Stimulated activated CD8-positive, alpha-beta memory T cell treated with anti-CD3 and anti-CD28 coated beads, Interleukin-15, amount 100 ng/mL, for 48 hours (primary cell): ENCODE results near the gene FEZF2.

Source experiments
- DNase-seq, 2 donors: peaks; one replicate each; pipeline ENCODE4 v3.0.0-alpha.2; 2020; ENCODE audit warnings: low read depth in 2 of 2

FEZF2 gene

DNA sequence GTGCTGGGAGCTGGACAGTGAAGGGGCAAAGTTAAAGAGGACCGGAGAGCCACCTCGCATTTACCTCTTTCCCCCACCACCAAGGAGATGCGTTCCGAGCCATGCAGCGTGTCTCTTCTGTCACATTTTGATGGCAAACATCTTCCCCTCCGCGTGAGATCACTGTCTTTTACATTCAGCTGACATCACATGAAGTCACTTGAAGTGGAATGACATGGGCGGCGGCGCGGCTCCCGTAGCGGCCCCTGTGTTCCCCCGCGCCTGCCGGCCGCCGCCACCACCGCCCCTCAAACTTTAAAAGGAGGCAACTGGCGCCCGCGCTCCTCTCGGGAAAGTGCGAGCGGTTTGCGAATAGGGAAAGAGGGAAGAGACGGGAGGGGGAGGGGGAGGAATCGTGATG lies at the start of gene FEZF2:
Gene FEZF2 (minus strand): TSS at position 336 of the 400 bp plus-strand sequence. CDS start 682 bp downstream, outside the sequence.
- DNase-seq, result no peak

DNA sequence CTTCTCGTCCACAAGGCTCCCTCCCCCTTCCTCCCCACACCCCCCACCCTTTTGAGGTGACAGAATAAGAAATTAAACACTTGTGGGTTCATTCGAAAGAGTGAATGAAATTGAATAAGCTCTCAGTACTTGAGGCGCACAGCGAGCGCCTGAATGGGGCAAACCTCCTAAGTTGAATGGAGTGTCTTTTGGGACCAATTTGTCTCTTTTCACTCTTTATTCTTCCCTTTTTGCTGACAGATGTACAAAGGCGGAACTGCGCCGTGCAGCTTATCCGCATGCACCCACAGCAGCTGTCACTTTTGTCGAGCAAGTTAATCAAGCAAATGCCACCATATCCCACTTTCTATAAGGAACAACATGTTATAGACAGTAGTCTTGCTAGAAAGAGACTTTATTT lies 47.9 kb upstream of the FEZF2 start:
- DNase-seq, result no peak

DNA sequence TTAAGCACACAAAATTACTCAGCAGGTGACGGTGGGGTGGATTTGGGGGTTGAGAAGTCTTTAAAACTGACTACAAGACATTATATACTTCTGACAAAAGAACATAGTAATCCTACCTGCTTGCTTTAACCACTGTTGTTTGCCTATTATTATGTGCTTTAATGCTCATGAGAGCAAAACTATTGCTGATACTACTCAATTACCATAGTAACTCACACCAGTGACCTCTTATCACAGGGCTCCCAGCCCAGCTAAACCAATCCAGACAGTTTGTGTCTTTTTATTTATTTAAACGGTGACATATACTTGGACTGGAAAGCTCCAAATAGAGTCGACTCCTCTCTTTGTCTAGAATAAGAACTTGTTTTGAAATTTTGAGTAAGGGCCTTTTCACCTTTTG lies 42.8 kb upstream of the FEZF2 start:
- no peak for DNase-seq

DNA sequence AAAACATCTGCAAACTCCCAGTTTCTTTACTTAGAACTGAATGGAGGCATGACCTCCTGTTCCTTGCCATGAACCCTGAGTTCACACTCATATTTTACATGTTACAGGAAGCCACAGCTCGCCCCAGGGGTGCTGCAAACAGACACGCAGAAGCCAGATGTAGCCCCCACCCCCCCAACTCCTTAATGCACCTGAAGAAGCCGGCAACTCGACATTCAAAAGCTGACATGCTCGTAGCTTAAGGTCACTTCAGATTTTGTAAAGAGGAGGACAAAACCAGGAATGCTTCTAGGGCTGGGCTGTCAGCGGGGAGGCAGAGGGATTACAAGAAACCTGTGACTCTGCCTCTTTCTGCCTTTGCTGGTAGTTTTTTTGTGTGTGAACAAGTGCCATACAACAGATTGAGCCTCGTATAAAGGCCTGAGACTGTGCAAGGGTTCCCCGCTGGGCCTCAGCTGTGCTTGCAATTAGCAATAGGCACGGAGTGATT lies 42.0 kb upstream of the FEZF2 start:
- no peak for DNase-seq

DNA sequence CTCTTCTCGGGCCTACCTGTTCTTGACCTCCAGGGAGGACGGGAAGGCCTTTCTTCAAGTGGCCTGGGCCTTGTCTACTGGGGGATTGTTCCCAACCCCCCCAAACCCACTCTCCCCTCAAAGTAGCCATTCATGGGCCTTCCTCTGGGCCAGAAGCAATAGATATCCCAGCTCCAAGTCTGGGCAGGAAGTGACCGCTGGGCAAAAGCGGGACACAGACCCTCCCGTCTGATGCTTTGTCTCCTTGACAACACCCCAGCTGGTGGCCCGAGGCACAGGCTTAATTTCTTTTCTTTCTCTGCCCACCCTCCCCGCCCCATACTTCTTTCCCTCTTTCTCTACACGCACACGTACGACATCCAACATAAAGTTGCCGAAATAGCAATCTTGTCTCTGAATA lies 41.4 kb upstream of the FEZF2 start:
- no peak for DNase-seq

DNA sequence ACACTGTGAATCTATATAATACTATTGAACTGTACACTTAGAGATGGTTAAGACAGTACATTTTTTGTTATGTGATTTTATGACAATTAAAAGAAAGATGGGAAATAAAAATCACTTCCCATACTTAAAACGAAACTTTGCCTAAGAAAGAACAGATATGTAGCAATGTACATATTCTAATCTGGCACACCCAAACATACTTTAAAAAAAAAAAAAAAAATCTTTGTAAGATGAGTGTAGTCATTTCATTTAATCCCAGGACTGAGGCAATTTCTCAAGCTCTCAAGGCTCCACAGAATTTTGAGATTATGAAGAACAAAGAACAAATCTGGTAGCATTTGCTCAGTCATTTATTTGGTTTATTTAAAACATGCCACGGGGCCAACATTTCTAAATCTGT lies 40.3 kb upstream of the FEZF2 start:
- DNase-seq, result no peak

DNA sequence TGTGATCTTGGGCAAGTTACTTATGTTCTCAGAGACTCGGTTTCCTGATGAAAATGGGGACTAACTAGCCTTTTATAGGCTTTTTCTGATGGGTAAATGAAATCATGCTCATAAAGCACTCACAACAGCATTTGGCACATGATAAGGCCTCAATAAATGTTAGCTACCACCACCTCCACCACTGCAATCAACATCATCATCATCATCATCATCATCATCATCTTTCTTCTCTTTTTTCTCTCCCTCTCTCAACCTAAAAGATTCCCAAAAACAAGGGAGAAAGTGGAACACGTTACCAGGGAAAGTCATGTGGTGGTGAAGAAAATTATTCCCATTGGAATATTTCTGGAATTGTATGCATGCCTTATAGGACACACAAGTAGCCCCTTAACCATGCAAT lies 33.6 kb upstream of the FEZF2 start:
- DNase-seq, result no peak

DNA sequence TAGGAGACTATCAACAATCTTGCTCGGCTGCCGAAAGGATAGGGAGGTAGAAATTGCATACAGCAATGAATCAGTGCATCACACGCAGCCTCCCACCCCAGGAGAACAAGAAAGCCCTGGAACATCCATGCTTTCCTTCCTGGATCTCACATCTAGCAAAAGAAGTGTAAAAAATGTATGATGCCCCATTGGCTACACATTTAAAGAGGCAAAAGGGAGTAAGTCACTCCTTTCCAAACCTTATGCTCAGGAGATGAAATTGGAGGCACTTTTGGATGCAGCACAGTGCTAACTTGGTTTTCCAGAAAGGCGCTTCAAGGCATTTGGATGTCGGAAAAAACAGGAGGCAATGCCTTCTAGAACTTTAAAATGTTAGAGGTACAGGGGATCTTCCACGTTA lies 32.2 kb upstream of the FEZF2 start:
- no peak for DNase-seq

DNA sequence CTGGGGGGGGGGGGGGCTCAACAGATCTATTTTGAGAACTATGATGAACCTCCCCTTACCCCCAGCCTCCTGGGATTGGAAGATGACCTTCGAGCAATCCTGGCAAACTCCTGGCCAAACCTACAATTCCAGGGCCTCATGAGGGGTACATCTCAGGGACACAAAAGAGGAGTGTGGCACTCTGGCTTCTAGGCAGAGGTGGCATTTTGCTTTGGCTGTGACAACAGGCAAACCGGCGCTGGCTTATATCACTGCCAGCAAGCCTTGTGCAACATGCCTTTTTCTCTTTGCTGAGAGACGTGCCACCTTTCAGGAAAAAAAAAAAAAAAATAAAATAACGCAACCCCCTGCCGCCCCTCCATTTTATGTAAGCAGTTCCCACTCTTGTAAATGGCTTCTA lies 31.8 kb upstream of the FEZF2 start:
- DNase-seq, result no peak

DNA sequence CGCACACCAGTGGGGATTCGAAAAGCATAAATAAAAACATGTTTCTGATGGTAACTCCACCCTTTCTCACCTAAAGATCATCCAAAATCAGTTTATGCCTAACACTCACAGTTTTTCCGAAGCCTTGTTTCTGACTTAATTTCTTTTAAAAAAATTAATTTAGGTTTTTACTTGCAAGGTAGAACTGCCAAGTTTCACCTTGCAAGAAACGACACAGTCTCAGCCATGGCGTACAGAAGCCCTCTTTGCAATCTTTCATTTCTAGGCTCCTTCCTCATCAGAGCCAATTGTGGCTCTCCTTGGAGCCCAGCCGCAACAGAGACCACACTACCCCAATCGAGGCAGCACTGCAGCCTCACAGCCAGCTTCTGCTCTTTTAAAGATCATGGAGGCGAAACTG lies 31.0 kb upstream of the FEZF2 start:
- no peak for DNase-seq

DNA sequence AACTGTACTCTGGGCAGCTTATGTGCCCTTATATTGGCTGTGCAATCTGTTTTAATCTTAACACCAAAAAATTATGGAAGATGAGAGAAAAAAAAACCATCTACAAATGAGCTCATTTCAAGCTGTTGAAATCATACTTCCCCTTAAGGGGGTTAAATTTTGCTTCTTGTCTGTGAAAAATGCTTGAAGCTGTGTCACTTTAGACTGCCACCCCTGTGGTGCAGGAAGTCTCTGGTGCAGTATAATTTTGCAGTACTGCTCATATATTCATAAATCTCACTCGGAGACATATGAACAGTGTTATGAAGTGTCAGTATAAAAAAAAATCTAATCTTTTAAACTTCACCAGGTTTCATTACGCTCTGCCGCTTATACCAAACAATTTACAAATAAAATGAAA lies 30.4 kb upstream of the FEZF2 start:
- no peak for DNase-seq

DNA sequence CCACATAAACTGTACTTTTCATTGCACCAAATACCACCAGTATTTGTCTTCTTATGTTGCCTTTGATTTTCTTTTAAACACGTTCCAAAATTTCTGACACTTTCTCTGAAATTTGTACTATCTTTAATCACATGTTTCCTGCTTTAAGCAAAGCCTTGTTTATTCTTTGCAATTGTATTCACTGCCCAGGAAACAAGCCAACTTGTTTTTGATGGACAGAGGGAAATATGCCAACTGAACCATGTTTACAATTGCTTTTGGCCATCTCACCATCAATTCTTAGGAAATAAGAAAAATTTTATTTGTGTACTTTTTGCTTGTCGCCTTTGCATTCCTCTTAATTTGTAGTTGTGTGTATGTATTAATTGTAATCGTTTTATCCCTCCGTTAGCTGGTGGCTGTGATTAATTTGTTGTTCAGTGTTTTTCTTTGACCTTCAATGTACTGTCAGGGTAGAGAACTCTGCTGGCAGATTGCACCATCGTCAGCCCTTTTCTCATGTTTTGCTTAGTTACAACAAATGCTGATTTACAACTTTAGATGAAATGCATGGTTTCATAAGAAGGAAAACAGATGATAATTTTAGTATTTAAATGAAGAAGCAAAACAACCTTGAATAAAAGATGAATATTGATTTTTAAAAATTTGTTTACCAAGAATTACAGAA lies 19.4 kb upstream of the FEZF2 start:
- DNase-seq, result no peak

DNA sequence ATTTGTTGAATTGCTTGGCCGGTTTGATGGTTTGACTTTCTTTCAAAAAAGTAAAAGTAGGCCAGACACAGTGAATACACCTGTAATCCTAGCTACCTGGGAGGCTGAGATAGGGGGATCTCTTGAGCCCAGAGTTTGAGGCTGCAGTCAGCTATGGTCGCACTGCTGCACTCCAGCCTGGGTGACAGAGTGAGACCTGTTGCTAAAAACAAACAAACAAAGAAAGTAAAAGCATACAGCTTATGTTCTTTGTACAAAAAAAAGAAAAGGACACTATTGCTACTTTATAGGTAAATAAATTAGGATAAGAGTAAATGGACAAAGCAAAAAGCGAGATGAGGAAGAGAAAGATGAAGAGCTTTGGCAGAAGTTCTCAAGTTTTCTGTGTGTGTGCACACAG lies 13.9 kb upstream of the FEZF2 start:
- DNase-seq, result no peak

DNA sequence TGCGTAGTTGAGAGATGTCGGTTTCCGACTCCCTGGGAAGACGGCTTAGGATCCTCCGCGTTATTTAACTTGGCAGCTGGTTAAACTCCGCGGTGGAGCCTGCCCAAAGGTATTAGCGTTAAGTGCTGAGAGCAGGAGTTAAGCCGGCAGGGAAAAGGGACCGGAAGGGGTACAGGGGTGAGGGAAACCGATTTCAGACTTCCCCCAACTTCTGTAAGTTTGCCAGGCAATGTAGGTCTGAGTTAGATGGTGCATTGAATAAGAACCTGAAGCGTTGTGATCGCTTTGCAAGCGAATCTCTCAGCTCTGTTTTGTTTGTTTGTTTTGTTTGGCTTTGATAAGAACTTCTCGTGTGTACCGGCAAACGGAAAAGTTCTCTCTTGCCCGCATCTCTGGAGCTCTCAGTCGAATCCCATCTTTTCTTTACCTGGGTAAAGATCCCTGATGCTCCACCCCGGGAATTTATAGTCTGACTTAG lies 6.0 kb upstream of the FEZF2 start:
- no peak for DNase-seq

DNA sequence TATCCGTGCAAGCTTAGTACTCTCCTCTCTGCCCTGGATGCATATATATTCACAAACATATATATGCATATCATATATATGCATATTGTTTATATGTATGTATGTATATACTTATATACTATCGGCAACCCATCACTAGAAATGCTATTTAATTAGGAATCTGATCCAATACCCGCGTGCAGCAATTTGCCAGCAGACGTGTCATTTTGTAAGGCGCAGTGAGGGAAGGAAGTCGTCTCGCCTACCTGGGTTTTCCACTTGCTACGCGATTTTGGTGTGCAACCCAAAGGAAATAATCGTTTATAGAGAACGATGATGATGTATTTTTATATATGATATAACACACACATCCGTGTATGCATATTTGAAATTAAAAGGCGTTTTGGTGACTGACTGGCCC lies 5.6 kb upstream of the FEZF2 start:
- no peak for DNase-seq

DNA sequence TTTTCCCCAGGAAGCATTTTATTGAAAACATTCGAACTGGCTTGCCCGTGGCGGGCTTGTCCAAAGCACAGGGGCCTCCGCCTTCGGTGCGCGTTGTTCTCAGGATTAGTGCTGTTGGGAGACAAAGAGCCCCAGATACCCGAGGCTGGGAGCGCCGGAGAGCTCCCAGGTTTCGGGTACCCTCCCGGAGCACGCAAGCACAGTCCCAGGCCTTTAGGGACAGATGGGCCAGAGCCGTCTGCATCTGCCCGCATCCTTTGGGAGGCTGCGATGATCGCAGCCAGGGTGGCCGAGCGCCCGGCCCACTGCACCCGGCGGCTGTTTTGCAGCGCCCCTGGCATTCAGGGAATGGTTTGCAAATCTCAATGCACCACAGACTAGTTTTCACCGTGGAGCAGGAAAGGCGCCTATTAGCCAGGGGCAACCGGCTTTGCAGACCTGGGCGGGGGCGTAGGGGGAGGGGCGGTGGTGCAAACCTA lies 5.0 kb upstream of the FEZF2 start:
- DNase-seq, result no peak

DNA sequence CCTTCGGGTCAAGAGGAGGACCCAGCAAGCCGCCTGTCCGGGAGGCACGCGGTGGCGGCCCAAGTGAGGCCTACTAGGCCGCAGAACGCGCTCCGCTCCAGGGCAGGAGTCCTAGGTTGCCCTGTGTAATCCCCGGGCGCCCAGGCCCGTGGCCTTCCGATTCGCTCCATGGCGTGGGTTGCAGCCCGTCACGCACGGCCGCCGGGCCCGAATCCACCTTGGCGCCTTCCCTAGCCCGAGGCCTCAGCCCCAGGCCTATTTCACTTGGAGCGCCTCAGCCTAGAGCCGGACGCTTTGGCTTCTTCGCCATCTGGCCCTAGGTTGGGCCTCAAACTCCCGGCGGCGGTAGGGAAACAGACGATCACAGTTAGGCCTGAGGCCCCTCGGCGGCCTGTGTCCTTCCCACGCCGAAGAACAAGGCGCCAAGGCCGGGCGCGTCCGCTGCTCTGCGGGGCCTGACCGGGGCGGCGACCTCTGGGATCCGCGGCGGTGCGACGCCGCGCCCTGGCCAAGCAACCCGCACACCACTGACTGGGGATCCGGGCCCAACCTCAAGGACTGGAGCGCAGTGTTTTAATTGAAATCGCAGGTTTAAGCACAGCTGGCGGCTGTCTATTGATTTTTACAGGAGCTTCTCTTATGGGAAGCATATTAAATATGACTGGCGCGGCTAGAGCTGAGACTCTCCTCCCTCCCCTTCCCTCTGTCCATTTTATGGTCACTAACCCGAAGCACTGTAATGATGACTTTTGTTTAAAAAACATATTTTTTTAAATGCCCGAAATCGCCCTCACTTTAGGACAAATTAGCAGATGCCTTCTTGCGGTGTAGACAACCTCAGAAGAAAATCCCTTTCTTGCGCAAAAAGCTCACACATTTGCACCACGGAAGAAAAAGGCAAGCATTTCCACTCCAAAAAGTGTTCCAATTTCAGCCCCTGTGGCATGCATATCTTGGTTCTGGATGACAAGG lies 3.8 kb upstream of the FEZF2 start:
- DNase-seq, result no peak

DNA sequence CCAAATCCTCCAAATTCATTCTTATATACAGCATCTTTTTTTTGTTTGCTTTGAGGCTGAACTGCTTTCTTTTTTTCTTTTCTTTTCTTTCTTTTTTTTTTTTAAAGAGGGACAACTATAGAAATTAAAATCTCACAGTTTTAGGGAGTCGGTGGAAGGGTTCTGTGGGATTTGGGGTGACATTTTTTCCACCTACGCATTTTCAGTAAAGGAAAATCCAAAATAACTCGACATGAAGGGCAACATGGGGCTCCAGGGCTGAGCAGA lies 3.0 kb upstream of the FEZF2 start:
- DNase-seq, result no peak

DNA sequence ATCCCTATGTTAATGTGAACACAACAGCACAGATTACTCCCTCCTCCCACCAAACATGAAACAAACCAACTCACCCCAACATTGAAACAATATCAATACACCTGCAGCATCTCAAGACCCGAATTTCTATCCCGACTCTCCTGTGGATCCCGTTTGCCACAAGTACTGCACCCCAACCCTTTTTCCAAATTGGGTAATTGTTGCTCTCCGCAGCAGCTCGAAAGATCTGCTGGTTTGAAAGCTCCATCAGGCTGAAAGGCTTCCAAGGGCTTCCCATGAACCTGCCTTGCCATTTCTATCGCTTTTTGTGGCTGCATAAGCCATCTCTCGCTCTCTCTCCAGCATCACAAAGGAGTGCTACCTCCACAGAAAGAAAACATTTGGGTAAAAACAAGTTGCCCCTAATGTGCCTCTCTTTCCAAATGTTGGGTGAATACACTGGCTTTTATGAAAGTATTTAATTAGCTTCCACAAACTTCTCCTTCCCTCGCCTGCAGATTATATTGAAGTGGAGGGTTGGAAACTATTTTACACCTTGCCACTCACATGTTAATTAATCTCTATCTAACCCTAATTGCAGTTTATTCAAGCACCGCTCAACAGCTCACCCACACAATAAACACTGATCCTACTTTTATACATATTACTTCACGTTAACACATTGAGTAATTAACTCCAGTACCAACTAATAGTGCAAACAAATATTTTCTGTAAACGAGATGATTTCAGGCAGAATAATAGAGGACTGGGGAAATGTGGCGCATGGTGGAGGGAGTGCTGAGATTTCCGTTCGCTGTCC lies 2.5 kb upstream of the FEZF2 start:
- DNase-seq, result no peak

DNA sequence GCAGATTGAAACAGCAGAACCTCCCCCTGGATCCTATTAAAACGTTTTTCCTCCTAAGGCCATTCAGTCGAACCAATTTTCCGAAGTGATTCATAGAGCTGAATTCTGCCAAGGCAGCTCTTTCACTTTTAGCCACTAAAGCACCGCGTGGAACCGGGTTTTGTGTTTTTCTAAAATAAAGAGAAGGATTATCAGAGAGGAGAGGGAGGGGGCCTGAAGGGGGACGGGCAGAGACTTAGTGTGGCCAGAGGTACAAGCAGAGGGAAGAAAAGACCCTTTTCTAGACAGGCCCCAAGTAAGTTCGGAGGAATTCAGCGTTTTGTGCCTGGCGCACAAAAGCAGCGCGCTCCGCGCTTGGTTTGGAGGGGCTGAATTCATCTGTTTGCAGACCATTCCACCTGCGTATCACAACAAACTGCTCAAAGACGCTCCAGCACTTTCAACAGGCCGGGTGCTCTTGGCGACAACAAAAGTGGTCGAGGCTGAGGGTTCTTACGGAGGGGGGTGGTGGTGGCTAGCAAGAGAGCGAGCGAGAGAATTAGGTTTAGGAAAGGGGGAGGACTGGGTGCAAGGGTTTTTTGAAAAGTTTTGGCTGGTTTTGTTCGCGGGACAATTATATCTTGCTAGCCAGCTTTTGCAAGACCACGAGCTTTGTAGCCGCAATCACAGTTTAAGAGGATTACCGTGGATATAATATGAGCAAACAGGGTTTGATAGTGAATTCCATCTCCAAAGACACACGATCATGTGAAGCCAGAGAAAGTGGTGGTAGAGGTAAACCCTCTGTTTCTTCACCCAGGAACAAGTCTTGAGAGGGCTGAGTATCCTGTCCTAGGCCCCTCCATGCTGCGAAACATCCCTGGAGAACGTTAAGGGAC lies 1.2 kb upstream of the FEZF2 start:
- DNase-seq, result no peak

DNA sequence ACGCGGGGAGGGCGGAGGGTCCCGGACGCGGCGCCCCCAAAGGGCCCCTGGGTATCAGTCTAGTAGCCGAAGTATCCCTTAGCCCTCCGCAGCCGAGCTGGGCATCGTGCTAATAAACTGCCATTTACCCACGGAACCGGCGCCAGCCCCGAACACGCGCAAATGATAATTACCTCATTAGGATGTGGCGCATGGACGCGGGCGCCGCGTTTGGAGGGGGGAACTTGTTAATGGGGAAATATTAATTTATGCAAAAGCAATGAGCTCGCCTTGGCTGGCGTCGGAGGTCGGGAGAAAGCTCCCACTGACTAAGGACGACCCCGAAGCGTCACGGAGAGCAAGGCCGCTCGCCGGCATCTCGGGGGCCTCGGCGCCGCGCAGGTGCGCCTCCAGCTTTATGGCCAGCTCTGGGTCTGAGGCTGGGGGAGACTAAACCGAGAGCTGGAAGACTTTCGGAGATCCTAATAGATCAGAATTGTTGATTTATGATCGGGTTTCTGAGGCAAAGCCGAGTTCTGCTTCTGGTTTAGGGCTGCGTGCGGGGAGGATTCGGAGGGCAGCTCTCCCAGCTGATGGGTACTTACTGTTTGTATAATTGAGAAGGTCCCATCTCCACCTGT lies 474 bp upstream of the FEZF2 start:
- DNase-seq, result no peak
